ENCODE results near the gene PDPK1. TPM values are rescaled to one million over a fixed set of nuclear protein-coding genes. Genes with fewer than 3 reads are reported as not detected.
A peak's percentile ranks its signal among the peaks of the same experiment; 100 is the strongest.

The PDPK1 gene
- total and polyA plus RNA-seq, 3 experiments from 2014 or later, result 46.2 to 58.5 (median 56.8) TPM

DNA sequence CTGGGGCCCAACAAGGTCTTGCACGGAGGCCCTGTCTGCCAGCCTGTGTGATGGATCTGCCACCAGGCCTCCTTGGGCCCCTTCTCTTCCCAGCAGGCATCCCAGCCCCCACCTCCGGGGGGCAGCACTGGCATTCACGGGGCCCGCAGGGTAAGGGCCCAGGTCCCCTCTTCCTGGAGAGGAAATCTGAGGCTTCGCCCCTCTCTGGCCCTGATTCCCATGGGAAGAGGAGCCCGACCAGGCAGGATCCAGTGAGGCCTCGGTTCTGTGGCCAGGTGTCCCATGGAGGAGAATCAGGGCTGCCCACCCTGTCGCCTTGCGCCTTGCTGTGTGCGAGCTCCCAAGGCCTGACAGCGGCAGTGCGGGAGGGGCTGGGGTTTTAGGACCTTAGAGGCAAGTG is 48.4 kb downstream of the PDPK1 start:
- no peak overlapping the region for H3K27ac Mint-ChIP-seq
- H3K4me1 Mint-ChIP-seq, result peaks cover 0 to 10% (median 4%) of the 10 kb centered on the region in 3 donors
- no peak for DNase-seq
- no peaks in the 10 kb centered on the region for H3K4me1 ChIP-seq (ENCODE audit: insufficient read depth, low read length)
- H3K4me3 ChIP-seq (ENCODE audit: low read length), result no peak overlapping the region
- H3K36me3 Mint-ChIP-seq, result peaks cover 0 to 60% (median 10%) of the 10 kb centered on the region in 3 donors
- H3K4me3 Mint-ChIP-seq, result no peak overlapping the region
- CTCF ChIA-PET, result no interaction called here
- H3K36me3 ChIP-seq (ENCODE audit: insufficient read depth, low read length), result peaks cover 16% of the 10 kb centered on the region
- no peaks in the 10 kb centered on the region for H3K9me3 Mint-ChIP-seq
- no peak overlapping the region for H3K27ac ChIP-seq (ENCODE audit: low read depth, low read length)
- no peaks in the 10 kb centered on the region for H3K9me3 ChIP-seq (ENCODE audit: low read length)
- no peaks in the 10 kb centered on the region for H3K27me3 ChIP-seq (ENCODE audit: insufficient read depth, low read length, poor library complexity, severe bottlenecking)
- POLR2A ChIA-PET, result no interaction called here
- H3K27me3 Mint-ChIP-seq, result no peaks in the 10 kb centered on the region

DNA sequence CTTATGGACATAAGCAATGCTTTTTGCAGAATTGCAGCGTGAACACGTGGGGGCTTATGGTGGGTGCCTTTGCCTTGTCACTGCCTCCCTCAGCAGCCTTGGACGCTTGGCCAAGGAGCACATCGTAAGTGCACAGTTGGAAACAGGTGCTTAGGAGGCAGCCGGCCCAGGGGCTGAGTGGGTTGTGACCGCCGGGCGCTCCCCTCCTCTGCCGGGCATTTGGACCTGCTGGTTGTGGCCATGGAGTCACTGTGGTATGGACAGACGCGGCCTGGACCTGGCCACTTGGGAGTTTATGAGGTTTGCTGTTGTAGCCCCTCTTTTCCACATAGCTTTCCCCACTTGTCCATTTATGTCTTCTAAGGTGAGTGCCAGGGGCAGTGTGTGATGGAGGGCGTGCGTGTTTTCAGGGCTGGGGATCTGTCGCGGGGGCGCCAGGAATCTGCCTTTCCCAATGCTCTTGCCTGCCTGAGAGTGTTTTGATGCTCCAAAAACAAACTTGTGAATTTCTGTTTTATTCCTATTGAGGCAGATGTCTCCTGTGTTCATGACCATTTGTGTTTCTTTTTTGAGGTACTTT is 49.2 kb downstream of the PDPK1 start:
- peak overlapping the region in 4 of 8 donors; percentile 13 to 69 (median 58) for H3K27ac Mint-ChIP-seq

DNA sequence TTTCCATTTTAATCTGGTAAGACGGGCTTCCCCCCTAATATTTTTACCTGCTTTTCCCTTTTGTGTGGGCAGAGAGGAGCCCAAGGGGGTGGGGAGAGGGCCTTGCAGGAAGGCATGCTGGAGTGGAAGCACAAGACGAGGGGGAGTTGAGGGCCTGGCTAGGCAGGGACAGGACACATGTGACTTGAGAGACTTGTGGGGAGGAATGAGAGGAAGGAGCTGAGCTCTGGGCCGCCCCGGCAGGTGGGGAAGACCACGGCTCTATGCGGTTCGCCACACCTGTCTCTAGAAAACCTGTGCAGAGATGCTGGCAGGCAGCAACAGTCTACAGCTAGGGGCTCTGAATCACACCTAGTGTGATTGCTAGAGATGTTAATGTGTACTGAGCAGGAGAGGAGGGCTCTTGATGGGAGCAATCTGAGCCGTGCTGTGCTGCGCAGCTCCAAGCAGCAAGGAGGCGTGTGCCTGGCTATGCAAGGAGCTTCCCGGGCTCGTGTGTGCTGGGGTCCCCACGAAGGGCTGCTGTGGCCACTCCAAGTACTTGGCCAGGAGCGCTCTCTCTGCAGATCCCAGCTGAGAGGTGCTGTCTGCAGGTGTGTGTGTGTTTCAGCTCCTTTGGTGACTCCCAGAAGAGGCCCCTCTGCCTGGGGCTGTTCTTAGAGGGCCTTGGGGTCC is 50.2 kb downstream of the PDPK1 start:
- peaks cover 0 to 72% (median 10%) of the 10 kb centered on the region in 3 donors for H3K36me3 Mint-ChIP-seq
- H3K27me3 ChIP-seq (ENCODE audit: insufficient read depth, low read length, poor library complexity, severe bottlenecking), result no peaks in the 10 kb centered on the region
- H3K27me3 Mint-ChIP-seq, result no peaks in the 10 kb centered on the region
- H3K27ac ChIP-seq (ENCODE audit: low read depth, low read length), result no peak overlapping the region
- no peak overlapping the region for H3K4me3 Mint-ChIP-seq
- no peaks in the 10 kb centered on the region for H3K4me1 ChIP-seq (ENCODE audit: insufficient read depth, low read length)
- peaks cover 2 to 22% (median 14%) of the 10 kb centered on the region in 3 donors for H3K4me1 Mint-ChIP-seq
- POLR2A ChIA-PET, result no interaction called here
- H3K9me3 Mint-ChIP-seq, result no peaks in the 10 kb centered on the region
- CTCF ChIA-PET, result no interaction called here
- H3K36me3 ChIP-seq (ENCODE audit: insufficient read depth, low read length), result peaks cover 16% of the 10 kb centered on the region
- no peak for DNase-seq
- H3K27ac Mint-ChIP-seq, result no peak overlapping the region
- H3K4me3 ChIP-seq (ENCODE audit: low read length), result no peak overlapping the region
- H3K9me3 ChIP-seq (ENCODE audit: low read length), result no peaks in the 10 kb centered on the region

More for the DNA sequence above, 49.2 kb downstream of the PDPK1 start:
- peaks cover under 1 to 12% (median 5%) of the 10 kb centered on the region in 3 donors for H3K4me1 Mint-ChIP-seq
- H3K27me3 Mint-ChIP-seq, result no peaks in the 10 kb centered on the region
- H3K36me3 ChIP-seq (ENCODE audit: insufficient read depth, low read length), result peaks cover 16% of the 10 kb centered on the region
- H3K4me1 ChIP-seq (ENCODE audit: insufficient read depth, low read length), result no peaks in the 10 kb centered on the region
- CTCF ChIA-PET, result no interaction called here
- POLR2A ChIA-PET, result no interaction called here
- no peaks in the 10 kb centered on the region for H3K27me3 ChIP-seq (ENCODE audit: insufficient read depth, low read length, poor library complexity, severe bottlenecking)
- H3K4me3 ChIP-seq (ENCODE audit: low read length), result no peak overlapping the region
- peaks cover 0 to 63% (median 10%) of the 10 kb centered on the region in 3 donors for H3K36me3 Mint-ChIP-seq
- H3K9me3 ChIP-seq (ENCODE audit: low read length), result no peaks in the 10 kb centered on the region
- no peak for DNase-seq
- no peak overlapping the region for H3K27ac ChIP-seq (ENCODE audit: low read depth, low read length)
- no peaks in the 10 kb centered on the region for H3K9me3 Mint-ChIP-seq
- H3K4me3 Mint-ChIP-seq, result no peak overlapping the region

DNA sequence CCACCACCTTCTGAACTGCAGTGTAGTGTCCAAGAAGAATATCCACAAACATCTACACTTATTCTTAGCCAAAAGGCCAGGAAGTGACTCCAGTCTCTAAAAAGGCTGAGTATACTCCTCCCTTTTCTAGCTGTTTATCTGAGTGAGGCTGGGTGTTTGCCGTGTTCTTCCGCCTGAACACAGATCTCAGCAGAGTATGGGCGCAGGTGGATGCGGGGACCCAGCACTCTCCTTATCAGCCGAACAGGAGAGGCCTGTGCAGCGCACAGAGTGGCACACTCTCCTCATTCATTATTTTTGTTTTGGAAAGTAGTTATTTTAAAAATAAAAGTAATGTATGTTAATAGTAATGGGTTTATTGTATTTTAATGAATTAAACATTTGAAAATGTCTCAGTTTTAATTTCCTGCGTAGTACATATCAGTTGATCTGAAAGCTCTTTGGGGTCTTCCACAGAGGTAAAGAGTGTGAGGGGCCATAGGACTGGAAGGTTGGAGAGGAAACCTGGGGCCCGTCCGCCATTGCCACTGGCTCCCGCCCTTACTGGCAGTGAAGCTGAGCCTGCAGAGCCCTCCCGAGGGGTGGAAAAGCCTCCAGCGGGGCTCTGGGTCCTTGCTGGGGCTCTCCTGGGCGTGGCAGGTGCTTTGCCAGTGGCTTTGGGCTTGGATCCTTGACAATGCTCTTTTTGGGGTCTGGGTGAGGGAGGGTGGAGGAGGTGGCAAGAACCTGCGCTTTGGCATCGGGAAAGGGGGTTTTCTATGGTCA is 53.8 kb downstream of the PDPK1 start:
- no peak overlapping the region for H3K27ac ChIP-seq (ENCODE audit: low read depth, low read length)
- ChIA-PET POLR2A (no interaction called here), CTCF (interaction anchor here (1.4 kb wide), 1 partner anchor 12 kb away, joined by 4 read pairs; no protein-coding TSS in a partner anchor)
- no peak overlapping the region for H3K4me3 Mint-ChIP-seq
- peaks cover 11 to 29% (median 23%) of the 10 kb centered on the region in 3 donors for H3K4me1 Mint-ChIP-seq
- no peaks in the 10 kb centered on the region for H3K9me3 ChIP-seq (ENCODE audit: low read length)
- H3K36me3 Mint-ChIP-seq, result peaks cover 0 to 81% (median 10%) of the 10 kb centered on the region in 3 donors
- no peak overlapping the region for H3K4me3 ChIP-seq (ENCODE audit: low read length)
- H3K9me3 Mint-ChIP-seq, result no peaks in the 10 kb centered on the region
- no peak for DNase-seq
- H3K27me3 Mint-ChIP-seq, result no peaks in the 10 kb centered on the region
- no peaks in the 10 kb centered on the region for H3K27me3 ChIP-seq (ENCODE audit: insufficient read depth, low read length, poor library complexity, severe bottlenecking)
- H3K4me1 ChIP-seq (ENCODE audit: insufficient read depth, low read length), result no peaks in the 10 kb centered on the region
- peak overlapping the region in 2 of 8 donors; percentile 60 to 80 for H3K27ac Mint-ChIP-seq
- H3K36me3 ChIP-seq (ENCODE audit: insufficient read depth, low read length), result peaks cover 16% of the 10 kb centered on the region

DNA sequence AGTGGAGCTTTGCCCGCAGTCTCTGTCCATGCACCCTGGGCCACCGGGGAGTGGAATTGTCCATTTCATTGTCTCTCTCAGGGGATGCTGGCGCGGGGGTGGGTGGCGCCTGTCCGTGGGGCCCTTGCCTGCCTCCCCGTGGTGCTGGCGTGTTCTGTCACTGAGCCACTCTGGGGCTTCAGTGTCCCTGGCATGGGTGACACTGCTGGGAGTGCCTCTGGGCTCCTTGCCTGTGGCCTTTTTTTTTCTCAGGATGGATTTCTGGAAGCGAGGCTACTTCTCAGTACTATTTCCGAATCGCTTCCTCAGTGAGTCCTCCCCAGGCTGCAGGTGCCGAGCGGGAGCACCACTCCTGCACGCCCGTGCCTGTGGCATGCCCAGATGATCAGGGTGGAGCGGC is 55.0 kb downstream of the PDPK1 start:
- H3K27ac Mint-ChIP-seq, result peak overlapping the region in 3 of 8 donors; percentile 23 to 85 (median 57)
- no peaks in the 10 kb centered on the region for H3K27me3 ChIP-seq (ENCODE audit: insufficient read depth, low read length, poor library complexity, severe bottlenecking)
- H3K9me3 ChIP-seq (ENCODE audit: low read length), result no peaks in the 10 kb centered on the region
- H3K4me3 ChIP-seq (ENCODE audit: low read length), result no peak overlapping the region
- no peaks in the 10 kb centered on the region for H3K4me1 ChIP-seq (ENCODE audit: insufficient read depth, low read length)
- ChIA-PET CTCF (interaction anchor here (1.4 kb wide), 1 partner anchor 10 kb away, joined by 4 read pairs; no protein-coding TSS in a partner anchor), POLR2A (no interaction called here)
- H3K4me1 Mint-ChIP-seq, result peaks cover 11 to 25% (median 23%) of the 10 kb centered on the region in 3 donors
- no peaks in the 10 kb centered on the region for H3K27me3 Mint-ChIP-seq
- DNase-seq, result no peak
- H3K9me3 Mint-ChIP-seq, result no peaks in the 10 kb centered on the region
- peaks cover 14% of the 10 kb centered on the region for H3K36me3 ChIP-seq (ENCODE audit: insufficient read depth, low read length)
- no peak overlapping the region for H3K4me3 Mint-ChIP-seq
- no peak overlapping the region for H3K27ac ChIP-seq (ENCODE audit: low read depth, low read length)
- H3K36me3 Mint-ChIP-seq, result peaks cover 0 to 81% (median 4%) of the 10 kb centered on the region in 3 donors

DNA sequence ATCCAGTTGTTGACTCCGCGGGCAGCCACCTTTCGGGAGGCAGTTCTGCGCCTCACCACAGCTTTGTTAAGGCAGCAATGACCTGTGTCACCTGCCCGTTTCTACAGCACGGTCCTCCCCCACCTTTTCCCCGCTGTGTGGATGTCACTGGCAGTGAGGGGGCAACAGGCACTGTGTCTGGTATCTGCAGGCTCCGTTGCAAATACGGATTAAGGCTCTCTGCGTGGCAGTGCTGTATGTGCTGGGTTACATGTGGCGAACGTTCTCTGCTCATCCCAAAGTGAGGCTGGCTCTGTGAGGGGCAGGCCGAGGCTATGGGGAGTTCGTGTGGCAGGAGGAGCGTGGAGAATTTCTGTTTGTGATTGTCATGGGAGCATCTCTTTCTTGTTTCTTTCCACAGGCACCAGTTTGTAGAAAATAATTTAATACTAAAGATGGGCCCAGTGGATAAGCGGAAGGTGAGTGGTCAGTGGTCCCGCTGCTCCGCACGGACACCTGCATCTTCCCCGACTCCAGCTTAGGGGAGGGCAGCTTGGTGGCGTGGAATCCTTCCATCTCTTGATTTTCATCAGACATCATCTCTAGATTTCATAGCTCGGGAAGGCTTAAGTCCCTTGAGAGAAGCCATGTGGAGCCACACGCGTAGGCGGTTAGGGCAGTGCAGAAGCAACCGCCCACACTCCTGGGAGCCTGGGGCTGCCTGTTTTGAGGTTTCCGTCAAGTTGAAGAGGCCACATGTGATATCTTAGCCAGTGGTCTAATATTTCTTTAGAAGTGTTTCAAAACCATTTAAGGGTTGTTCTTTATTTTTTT is 57.8 kb downstream of the PDPK1 start:
- Mint-ChIP-seq H3K27me3 (no peaks in the 10 kb centered on the region), H3K4me3 (no peak overlapping the region)
- H3K36me3 ChIP-seq (ENCODE audit: insufficient read depth, low read length), result no peaks in the 10 kb centered on the region

DNA sequence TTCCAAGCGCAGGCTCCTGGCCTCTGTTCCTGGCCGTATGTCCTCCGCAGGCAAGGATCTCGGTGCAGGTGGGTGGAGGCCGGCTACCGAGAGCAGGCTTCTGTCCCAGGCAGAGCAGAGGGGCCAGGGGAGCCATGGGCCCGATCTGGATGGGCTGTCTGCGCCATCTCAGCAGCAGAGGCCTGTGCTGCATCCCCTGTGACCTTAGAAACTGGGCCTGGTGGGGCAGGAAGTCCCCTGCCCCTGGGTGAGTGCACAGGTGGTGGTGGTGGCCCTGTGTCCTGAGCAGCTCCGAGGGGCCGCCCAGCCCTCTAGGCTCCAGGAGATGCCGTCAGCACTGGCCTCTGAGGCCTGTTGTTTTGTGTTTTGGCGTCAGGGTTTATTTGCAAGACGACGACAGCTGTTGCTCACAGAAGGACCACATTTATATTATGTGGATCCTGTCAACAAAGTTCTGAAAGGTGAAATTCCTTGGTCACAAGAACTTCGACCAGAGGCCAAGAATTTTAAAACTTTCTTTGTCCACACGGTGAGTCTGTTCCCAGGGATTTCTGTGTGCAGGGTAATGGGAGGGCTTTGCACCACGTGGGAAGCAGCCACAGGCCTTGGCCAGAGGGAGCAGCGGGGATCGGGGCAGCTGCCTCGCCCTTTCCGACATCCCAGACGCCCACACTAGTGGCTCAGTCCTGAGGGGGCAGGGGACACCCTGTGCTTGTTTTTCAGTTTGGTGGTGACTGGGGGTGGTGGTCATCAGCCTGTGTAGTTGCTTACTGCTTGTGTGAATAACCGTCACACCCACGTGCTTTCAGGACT is 59.1 kb downstream of the PDPK1 start:
- H3K27me3 Mint-ChIP-seq, result no peaks in the 10 kb centered on the region
- H3K4me3 ChIP-seq (ENCODE audit: low read length), result no peak overlapping the region
- no peaks in the 10 kb centered on the region for H3K9me3 ChIP-seq (ENCODE audit: low read length)
- H3K4me3 Mint-ChIP-seq, result no peak overlapping the region
- H3K27me3 ChIP-seq (ENCODE audit: insufficient read depth, low read length, poor library complexity, severe bottlenecking), result no peaks in the 10 kb centered on the region
- H3K36me3 Mint-ChIP-seq, result peaks cover 0 to 62% (median 1%) of the 10 kb centered on the region in 3 donors
- no peaks in the 10 kb centered on the region for H3K36me3 ChIP-seq (ENCODE audit: insufficient read depth, low read length)
- H3K4me1 ChIP-seq (ENCODE audit: insufficient read depth, low read length), result no peaks in the 10 kb centered on the region
- no peaks in the 10 kb centered on the region for H3K9me3 Mint-ChIP-seq
- peaks cover 11 to 19% (median 18%) of the 10 kb centered on the region in 3 donors for H3K4me1 Mint-ChIP-seq
- no peak overlapping the region for H3K27ac ChIP-seq (ENCODE audit: low read depth, low read length)
- no peak overlapping the region for H3K27ac Mint-ChIP-seq
- CTCF ChIA-PET, result no interaction called here
- no peak for DNase-seq
- POLR2A ChIA-PET, result no interaction called here

More for the DNA sequence above, 57.8 kb downstream of the PDPK1 start:
- ChIA-PET POLR2A (no interaction called here), CTCF (interaction anchor here (0.6 kb wide), 1 partner anchor 407 kb away, joined by 3 read pairs; no protein-coding TSS in a partner anchor)
- Histone ChIP-seq H3K4me1 (ENCODE audit: insufficient read depth, low read length) (no peaks in the 10 kb centered on the region), H3K27me3 (ENCODE audit: insufficient read depth, low read length, poor library complexity, severe bottlenecking) (no peaks in the 10 kb centered on the region), H3K27ac (ENCODE audit: low read depth, low read length) (no peak overlapping the region), H3K4me3 (ENCODE audit: low read length) (no peak overlapping the region), H3K9me3 (ENCODE audit: low read length) (no peaks in the 10 kb centered on the region)
- peak overlapping the region in 1 of 8 donors; percentile 27 for H3K27ac Mint-ChIP-seq
- peaks cover 0 to 68% (median 1%) of the 10 kb centered on the region in 3 donors for H3K36me3 Mint-ChIP-seq
- DNase-seq, result no peak
- H3K4me1 Mint-ChIP-seq, result peaks cover 11 to 22% (median 20%) of the 10 kb centered on the region in 3 donors
- no peaks in the 10 kb centered on the region for H3K9me3 Mint-ChIP-seq
